Natural killer cell treated with Interleukin-12 subunit alpha and Interleukin-12 subunit beta and Interleukin-15 and Interleukin-18, amount 100 ng/mL, for 72 hours (primary cell): ENCODE measurements around the gene TAS2R19. TPM values are rescaled to one million over a fixed set of nuclear protein-coding genes. Genes with fewer than 3 reads are reported as not detected.
"Not testable (repeated sequence)": the region's sequence is repeated elsewhere in the genome, so short reads cannot be mapped to it uniquely, and the experiment has no call there.

ENCODE experiments used
- ATAC-seq, 2 donors: fragments of 150-1000 bp; cut with Tn5 transposase in 1 of 2; sonication (Bioruptor Pico), chemical (Tn5 transposase) in 1 of 2; 2 replicates each; pipeline ENCODE4 v1.10.0; 2021
- DNase-seq: peaks from one replicate; pipeline ENCODE4 v3.0.0; 2022; ENCODE audit warnings: low spot score
- H3K27ac Mint-ChIP-seq, 2 donors: 1 replicate in 1 of 2; 2 replicates in 1 of 2; pipeline ENCODE4 v1.8.0; 2022; ENCODE audit warnings: mixed read lengths in 2 of 2, mild to moderate bottlenecking in 1 of 2, moderate library complexity in 1 of 2
- H3K27me3 Mint-ChIP-seq, 2 donors: 1 replicate in 1 of 2; 2 replicates in 1 of 2; pipeline ENCODE4 v1.8.0; 2022; ENCODE audit warnings: mixed read lengths in 2 of 2
- H3K36me3 Mint-ChIP-seq: one replicate; pipeline ENCODE4 v1.8.0; 2022; ENCODE audit warnings: mixed read lengths
- H3K4me1 Mint-ChIP-seq, 2 donors: 1 replicate in 1 of 2; 2 replicates in 1 of 2; pipeline ENCODE4 v1.8.0; 2022; ENCODE audit warnings: low read depth in 2 of 2, mixed read lengths in 2 of 2, mild to moderate bottlenecking in 1 of 2
- H3K4me3 Mint-ChIP-seq: one replicate; pipeline ENCODE4 v1.8.0; 2022; ENCODE audit warnings: mixed read lengths
- H3K9me3 Mint-ChIP-seq: 2 replicates; pipeline ENCODE4 v1.8.0; 2022; ENCODE audit warnings: mixed read lengths
- total RNA-seq, 2 donors: library from RNA; stranded (reverse); gene quantifications; one replicate each; pipeline ENCODE4 v1.2.3, GENCODE V29; 2022

The TAS2R19 gene, protein sequence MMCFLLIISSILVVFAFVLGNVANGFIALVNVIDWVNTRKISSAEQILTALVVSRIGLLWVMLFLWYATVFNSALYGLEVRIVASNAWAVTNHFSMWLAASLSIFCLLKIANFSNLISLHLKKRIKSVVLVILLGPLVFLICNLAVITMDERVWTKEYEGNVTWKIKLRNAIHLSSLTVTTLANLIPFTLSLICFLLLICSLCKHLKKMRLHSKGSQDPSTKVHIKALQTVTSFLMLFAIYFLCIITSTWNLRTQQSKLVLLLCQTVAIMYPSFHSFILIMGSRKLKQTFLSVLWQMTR
- 10 to 100 TPM in 1 of 2 donors, 1 to 10 TPM in 1; 4.2 to 11.7 TPM for total RNA-seq

DNA sequence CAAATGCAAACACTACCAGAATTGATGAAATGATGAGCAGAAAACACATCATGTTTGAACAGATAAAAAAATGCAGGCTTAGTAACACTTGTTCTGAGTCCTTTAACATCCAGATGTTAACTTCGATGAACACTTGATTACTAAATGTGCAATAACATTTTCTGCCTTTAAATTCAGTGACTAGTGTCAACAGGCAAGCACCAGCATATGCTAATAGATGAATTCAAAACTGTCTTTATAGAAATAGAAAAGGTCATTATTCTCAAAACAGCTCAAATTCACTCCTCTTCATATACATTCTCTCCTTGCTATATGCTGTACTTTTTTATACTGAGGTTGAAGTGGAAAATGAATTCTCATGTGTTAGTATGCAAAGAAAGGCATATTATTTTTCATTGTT lies at the start of gene TAS2R19:
Gene TAS2R19, minus strand, starts transcription at position 101 of the 400 bp plus-strand sequence. Its CDS starts 49 bp downstream, at position 52.
- H3K27ac Mint-ChIP-seq = no peak within 1 kb of the TSS

DNA sequence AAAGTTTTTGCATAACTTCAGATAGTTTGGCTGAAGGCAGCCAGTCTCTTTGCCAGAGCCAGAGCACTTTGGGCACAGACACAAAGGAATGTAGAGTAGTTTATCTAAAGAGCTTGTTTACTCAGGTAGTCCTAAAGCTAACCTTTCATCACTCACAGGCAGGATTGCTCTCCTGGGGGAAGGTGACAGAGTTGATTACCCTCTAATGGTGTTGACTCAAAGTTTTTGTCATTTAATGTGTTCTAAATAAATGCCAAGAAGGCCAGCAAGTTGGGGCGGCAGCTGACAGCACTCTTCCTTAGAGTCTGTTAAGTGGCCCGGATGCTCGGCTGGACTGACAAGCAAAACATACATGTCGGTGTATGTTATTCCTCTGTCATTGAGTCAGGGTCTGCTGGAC lies 49.0 kb upstream of the TAS2R19 start:
- Mint-ChIP-seq H3K4me3 (no peak overlapping the region), H3K27ac (no peak overlapping the region), H3K36me3 (peaks cover 6% of the 10 kb centered on the region), H3K4me1 (peaks cover 13 to 22% of the 10 kb centered on the region in 2 donors), H3K27me3 (no peaks in the 10 kb centered on the region), H3K9me3 (no peaks in the 10 kb centered on the region)
- DNase-seq (no peak), ATAC-seq (no peak)

More for the DNA sequence above, at the start of gene TAS2R19:
- no peak for DNase-seq
- Mint-ChIP-seq H3K36me3 (peaks cover 7% of the 10 kb centered on the region), H3K27me3 (no peaks in the 10 kb centered on the region), H3K4me3 (no peak within 1 kb of the TSS), H3K9me3 (no peaks in the 10 kb centered on the region), H3K4me1 (peaks cover 10 to 11% of the 10 kb centered on the region in 2 donors)
- ATAC-seq = no peak

DNA sequence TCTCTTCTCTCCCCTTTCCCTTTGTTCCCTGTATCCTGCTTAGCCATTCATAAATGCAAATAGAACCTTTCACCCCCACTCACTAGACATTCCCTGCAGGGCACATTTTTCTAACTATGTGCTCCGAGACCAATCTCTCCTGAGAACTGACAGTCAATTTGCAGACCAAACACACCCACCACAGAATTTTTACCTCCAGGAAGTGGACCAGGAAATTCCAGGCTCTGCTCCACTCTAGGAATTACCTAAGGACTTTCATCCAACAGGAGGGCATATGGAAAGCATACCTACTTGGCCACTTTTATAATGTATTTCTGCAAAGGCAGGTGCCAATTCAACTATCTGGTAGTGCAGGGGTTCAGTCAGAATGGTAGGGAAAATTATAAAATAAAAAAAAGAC lies 48.6 kb upstream of the TAS2R19 start:
- Mint-ChIP-seq H3K4me1 (peaks cover 13 to 22% of the 10 kb centered on the region in 2 donors), H3K4me3 (no peak overlapping the region), H3K27ac (no peak overlapping the region), H3K36me3 (peaks cover 6% of the 10 kb centered on the region), H3K27me3 (no peaks in the 10 kb centered on the region), H3K9me3 (no peaks in the 10 kb centered on the region)
- no peak for ATAC-seq
- DNase-seq = no peak

DNA sequence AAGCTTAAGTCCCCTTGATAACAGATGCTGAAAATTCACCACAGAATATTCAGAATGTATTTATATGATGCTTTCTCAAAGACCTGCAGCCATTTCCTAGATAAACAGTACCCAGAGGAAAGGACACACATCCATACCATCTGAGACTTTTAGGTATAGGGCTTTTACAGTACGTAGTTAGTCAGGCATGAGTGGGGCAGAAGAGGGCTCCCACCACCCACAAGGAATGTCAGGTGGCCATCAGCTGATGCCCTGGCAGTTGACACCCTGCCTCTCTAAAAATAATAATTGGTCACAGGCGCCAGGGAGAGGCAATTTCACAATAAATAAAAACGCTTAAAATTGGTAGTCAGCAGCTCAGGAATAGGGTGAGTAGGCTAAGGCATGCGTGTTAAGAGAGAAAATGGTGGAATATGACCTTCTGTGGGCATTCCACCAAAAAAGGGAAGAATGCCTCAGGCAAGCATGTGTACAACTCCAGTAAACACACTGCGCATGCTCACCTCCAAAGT lies 47.5 kb upstream of the TAS2R19 start:
- ATAC-seq = no peak
- Mint-ChIP-seq H3K27me3 (no peaks in the 10 kb centered on the region), H3K4me3 (no peak overlapping the region), H3K9me3 (no peaks in the 10 kb centered on the region), H3K27ac (no peak overlapping the region), H3K4me1 (peaks cover 11 to 13% of the 10 kb centered on the region in 2 donors), H3K36me3 (peaks cover 12% of the 10 kb centered on the region)
- DNase-seq = no peak

DNA sequence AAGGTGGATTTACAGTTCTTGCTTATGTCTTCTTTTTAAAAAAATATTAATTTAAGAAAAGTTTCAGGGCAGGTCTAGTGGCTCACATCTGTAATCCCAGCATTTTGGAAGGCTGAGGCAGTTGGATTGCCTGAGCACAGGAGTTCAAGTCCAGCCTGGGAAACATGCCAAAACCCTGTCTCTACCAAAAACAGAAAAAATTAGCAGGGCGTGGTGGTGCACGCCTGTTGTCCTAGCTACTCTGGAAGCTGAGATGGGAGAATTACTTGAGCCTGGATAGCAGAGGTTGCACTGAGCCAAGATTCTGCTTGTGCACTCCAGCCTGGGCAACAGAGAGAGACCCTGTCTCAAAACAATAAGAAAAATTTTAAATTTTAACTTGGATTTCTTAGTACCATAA lies 45.1 kb upstream of the TAS2R19 start:
- DNase-seq = no peak
- Mint-ChIP-seq H3K4me3 (no peak overlapping the region), H3K27ac (no peak overlapping the region), H3K4me1 (peaks cover 0 to 11% of the 10 kb centered on the region in 2 donors), H3K27me3 (no peaks in the 10 kb centered on the region), H3K9me3 (no peaks in the 10 kb centered on the region), H3K36me3 (peaks cover 12% of the 10 kb centered on the region)
- no peak for ATAC-seq

DNA sequence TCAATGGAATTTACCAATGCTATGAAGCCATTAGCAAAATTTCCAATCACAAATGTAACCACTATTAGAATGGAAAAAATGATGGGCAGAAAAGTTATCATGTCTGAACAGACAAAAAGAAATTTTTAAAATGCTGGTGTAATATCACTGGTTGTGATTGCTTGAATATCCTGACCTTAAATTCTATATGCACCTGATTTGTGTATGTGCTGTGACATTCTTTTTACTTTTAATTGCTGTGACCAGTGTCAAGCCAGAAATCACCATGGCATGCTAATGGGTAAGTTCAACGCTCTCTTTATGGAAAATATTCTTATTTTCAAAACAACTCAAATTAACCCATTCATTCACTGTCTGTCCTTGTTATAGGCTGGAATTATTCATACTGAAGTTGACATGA lies 39.8 kb upstream of the TAS2R19 start, which contains the start of gene TAS2R46:
Gene TAS2R46, minus strand, starts transcription at position 101 of the 400 bp plus-strand sequence. Its CDS starts 0 bp downstream, at position 101.
- ATAC-seq, H3K36me3 Mint-ChIP-seq, H3K27ac Mint-ChIP-seq, H3K27me3 Mint-ChIP-seq, H3K9me3 Mint-ChIP-seq, H3K4me3 Mint-ChIP-seq, DNase-seq: not testable (repeated sequence)
- peaks cover 8 to 15% of the 10 kb centered on the region in 2 donors for H3K4me1 Mint-ChIP-seq

DNA sequence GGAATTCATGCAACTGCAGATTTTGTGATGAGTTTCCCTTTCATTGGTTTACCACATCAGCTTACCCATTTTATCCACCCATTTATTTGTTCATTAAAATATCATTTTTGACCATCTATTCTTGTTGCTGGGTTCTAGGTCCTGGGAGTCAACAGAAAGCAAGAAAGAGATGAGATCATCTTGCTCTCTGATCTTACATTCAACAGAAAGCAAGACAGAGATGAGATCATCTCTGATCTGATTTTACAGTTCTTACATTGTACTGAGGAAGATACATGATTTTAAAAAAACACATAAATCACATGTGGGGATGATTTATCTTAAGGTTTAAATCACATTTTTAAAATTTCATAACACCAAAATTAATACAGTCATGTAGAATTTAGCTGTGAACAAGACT lies 37.4 kb upstream of the TAS2R19 start:
- no peaks in the 10 kb centered on the region for H3K27me3 Mint-ChIP-seq
- ATAC-seq (no peak), DNase-seq (no peak)
- H3K27ac Mint-ChIP-seq = no peak overlapping the region
- H3K36me3 Mint-ChIP-seq = no peaks in the 10 kb centered on the region
- H3K4me3 Mint-ChIP-seq = no peak overlapping the region
- H3K9me3 Mint-ChIP-seq = no peaks in the 10 kb centered on the region
- peaks cover 8 to 15% of the 10 kb centered on the region in 2 donors for H3K4me1 Mint-ChIP-seq

DNA sequence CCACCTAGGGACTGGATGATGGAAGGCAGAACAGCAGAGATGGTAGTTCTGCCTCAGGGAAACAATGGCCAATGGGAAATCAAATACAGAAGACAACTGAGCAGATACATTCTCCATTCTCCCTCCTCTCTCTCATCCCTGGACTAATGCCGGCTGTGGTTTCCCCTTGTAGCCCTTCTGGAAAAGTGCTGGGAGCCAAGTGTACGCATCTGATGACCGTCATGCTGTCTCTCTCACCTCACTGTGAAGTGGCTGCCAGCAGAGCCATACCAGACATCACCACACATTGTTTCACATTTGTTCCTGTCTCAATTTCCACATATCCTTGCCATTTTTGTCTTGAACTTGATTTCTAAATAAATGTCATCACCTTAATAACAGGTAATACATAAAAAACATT lies 36.6 kb upstream of the TAS2R19 start:
- Mint-ChIP-seq H3K4me3 (no peak overlapping the region), H3K4me1 (peaks cover 8 to 15% of the 10 kb centered on the region in 2 donors), H3K27ac (no peak overlapping the region), H3K36me3 (no peaks in the 10 kb centered on the region), H3K27me3 (no peaks in the 10 kb centered on the region), H3K9me3 (no peaks in the 10 kb centered on the region)
- no peak for DNase-seq
- ATAC-seq = no peak

DNA sequence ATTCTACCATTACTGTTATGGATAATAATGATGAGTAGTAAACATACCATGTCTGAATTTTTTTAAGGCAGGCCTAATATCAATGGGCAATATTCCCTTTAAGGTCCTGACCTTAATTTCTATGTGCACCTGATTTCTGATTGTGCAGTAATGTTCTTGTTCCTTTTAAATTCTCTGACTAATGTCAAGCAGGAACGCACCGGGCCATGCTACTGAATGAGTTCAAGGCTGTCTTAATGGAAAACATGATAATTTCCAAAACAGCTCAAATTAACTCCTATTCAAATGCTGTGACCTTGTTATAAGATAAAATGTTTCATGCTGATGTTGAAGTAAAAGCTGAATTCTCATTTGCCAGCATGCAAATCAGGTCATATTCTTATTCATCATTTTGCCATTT lies 32.9 kb upstream of the TAS2R19 start:
- peaks cover 7% of the 10 kb centered on the region for H3K36me3 Mint-ChIP-seq
- ATAC-seq (no peak), DNase-seq (no peak)
- peaks cover 0 to 4% of the 10 kb centered on the region in 2 donors for H3K4me1 Mint-ChIP-seq
- H3K9me3 Mint-ChIP-seq = peaks cover 8% of the 10 kb centered on the region
- H3K27me3 Mint-ChIP-seq = no peaks in the 10 kb centered on the region
- no peak overlapping the region for H3K4me3 Mint-ChIP-seq
- no peak overlapping the region for H3K27ac Mint-ChIP-seq

DNA sequence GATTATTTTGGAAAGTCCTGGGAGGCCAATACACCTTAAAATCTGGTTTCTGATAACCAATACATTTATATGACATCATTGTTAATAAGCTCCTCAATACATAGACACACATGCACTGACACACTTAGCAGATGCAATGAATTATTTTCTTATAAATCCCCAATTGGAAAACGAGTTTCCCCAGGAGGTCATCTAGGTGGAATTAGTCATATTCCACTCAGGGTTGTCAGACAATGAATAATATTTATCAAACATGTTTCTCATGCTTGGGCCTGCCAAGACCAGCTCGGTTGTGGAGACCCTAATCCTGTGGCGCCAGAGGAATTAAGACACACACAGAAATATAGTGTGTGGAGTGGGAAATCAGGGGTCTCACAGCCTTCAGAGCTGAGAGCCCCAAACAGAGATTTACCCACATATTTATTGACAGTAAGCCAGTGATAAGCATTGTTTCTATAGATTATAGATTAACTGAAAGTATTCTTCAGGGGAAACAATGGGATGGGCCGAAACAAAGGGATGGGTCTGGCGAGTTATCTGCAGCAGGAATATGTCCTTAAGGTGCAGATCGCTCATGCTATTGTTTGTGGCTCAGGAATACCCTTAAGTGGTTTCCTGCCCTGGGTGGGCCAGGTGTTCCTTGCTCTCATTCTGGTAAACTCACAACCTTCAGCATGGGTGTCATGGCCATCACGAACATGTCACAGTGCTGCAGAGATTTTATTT lies 27.5 kb upstream of the TAS2R19 start:
- not testable (repeated sequence) for H3K4me1 Mint-ChIP-seq, H3K27ac Mint-ChIP-seq, H3K9me3 Mint-ChIP-seq, DNase-seq, ATAC-seq, H3K27me3 Mint-ChIP-seq, H3K4me3 Mint-ChIP-seq
- peaks cover 15% of the 10 kb centered on the region for H3K36me3 Mint-ChIP-seq

DNA sequence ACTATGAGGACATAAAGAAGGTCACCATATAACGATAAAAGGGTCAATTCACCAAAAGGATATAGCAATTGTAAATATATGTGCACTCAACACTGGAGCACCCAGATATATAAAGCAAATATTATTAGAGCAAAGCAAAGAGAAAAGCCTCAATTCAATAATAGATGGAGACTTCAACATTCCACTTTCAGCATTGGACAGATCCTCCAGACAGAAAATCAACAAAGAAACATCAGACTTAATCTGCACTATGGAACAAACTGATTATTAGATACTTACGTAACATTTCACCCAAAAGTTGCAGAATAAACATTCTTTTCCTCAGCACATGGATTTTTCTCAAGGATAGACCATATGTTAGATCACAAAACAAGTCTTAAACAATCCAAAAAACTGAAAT lies 18.9 kb upstream of the TAS2R19 start:
- not testable (repeated sequence) for H3K9me3 Mint-ChIP-seq, H3K27me3 Mint-ChIP-seq, H3K27ac Mint-ChIP-seq, H3K4me3 Mint-ChIP-seq, ATAC-seq, DNase-seq
- H3K36me3 Mint-ChIP-seq = peaks cover 18% of the 10 kb centered on the region
- H3K4me1 Mint-ChIP-seq = peaks cover 2 to 15% of the 10 kb centered on the region in 2 donors

DNA sequence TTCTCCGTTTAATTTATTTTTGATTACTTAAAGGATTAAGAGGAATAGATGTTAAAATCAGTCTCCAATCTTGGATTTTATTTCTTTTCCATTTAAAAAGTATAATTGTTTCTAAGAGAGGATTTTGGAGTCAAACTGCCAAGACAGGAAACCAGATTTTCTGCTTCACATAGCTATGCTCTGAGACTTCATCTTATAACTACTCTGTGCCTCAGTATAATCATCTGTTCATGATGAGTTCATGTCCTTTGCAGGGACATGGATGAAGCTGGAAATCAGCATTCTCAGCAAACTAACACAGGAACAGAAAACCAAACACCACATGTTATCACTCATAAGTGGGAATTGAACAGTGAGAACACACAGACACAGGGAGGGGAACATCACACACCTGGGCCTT lies 17.7 kb upstream of the TAS2R19 start:
- no peak overlapping the region for H3K27ac Mint-ChIP-seq
- H3K4me3 Mint-ChIP-seq = no peak overlapping the region
- H3K27me3 Mint-ChIP-seq = no peaks in the 10 kb centered on the region
- no peak for ATAC-seq
- H3K4me1 Mint-ChIP-seq = peaks cover 2 to 15% of the 10 kb centered on the region in 2 donors
- peaks cover 17% of the 10 kb centered on the region for H3K36me3 Mint-ChIP-seq
- H3K9me3 Mint-ChIP-seq = no peaks in the 10 kb centered on the region
- no peak for DNase-seq

DNA sequence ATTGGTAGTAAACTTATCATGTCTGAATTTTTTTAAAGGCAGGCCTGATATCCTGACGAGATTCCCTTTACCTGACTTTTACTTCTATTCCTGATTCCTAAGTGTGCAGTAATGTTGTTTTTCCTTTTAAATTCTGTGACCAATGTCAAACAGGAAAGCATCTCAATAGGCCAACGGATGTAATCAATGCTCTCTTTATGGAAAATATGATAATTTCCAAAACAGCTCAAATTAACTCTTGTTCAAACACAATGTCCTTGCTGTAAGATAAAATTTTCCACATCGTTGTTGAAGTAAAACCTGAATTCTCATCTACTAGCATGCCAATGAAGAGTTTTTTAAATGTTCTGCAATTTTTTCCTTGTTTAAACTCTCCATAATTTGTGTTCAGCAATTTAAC lies 16.8 kb upstream of the TAS2R19 start:
- DNase-seq (no peak), ATAC-seq (no peak)
- H3K36me3 Mint-ChIP-seq = peaks cover 7% of the 10 kb centered on the region
- peaks cover 0 to 15% of the 10 kb centered on the region in 2 donors for H3K4me1 Mint-ChIP-seq
- no peak overlapping the region for H3K4me3 Mint-ChIP-seq
- no peaks in the 10 kb centered on the region for H3K27me3 Mint-ChIP-seq
- H3K9me3 Mint-ChIP-seq = no peaks in the 10 kb centered on the region
- no peak overlapping the region for H3K27ac Mint-ChIP-seq

DNA sequence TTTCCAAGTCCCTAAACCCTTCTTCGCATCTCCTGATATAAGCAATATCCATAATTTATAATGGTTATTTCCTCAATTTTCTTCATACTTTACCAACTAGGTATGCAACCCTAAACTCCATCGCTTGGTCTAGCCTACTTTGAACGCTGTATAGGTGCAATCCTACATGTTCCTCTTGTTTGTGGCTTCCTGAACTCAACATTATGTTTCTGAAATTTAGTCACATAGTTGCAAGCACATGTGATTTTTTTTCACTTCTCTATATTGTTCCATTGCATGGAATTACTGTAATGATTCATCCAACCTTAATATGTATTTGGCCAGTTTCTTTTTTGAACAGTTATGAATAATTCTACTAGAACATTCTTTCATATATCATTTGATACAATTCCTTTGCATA lies 11.5 kb upstream of the TAS2R19 start:
- H3K4me1 Mint-ChIP-seq, H3K27ac Mint-ChIP-seq, H3K4me3 Mint-ChIP-seq, DNase-seq, H3K9me3 Mint-ChIP-seq, H3K27me3 Mint-ChIP-seq, H3K36me3 Mint-ChIP-seq: not testable (repeated sequence)
- ATAC-seq = peak in 1 of 2 donors; percentile 61
